Right hindlimb (tissue), 1 donor: ENCODE results near the gene FMNL1.

Source experiments
- DNase-seq: peaks from one replicate; pipeline ENCODE4 v3.0.0-alpha.2; 2018

Gene FMNL1

DNA sequence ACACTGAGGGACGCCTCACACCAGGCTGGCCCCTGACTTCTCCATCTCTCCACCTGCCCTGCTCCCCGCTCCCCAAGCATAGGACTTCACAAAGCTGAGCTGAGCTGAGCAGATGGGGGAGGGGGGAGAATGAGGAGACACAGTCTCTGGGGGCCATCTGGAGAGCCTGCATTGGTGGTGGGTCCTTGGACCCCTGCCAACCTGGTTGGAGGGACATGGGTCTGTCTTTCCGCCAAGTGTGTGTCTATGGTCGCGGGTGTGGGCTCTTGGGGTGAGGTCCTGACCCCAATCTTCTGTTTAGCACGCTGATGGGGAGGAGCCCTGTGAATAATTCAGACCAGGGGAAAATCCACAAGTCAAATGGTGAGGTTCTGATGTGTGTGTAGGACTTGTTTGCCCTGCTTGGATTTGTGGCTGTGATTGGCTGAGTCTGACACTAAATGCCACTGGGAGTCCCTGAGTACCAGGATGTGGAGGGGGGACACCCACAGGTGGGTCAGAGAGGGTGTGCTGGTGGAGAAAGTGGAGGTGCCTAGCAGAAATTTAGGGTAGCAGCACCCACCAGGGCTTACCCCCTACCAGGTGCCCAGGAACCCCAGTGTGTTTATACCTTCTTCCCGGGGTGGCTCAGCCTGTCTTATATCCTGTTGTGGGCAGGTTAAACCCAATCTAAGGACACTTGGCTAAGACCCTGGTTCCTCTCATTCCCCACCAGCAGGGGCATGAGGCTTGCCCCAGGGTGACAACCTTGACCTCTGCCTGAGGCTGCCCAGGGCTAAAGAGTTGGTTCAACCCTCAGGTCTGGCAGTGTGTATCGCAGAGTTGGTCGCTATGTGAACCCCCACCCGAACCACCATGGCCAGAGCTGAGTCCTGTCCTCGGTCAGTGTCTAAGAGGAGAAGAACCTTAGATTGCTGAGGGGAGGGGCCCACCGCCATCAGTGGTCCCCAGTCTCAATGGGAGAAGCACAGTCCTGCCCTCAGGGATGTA, 2.1 kb downstream of the FMNL1 start:
- DNase-seq, result no peak

DNA sequence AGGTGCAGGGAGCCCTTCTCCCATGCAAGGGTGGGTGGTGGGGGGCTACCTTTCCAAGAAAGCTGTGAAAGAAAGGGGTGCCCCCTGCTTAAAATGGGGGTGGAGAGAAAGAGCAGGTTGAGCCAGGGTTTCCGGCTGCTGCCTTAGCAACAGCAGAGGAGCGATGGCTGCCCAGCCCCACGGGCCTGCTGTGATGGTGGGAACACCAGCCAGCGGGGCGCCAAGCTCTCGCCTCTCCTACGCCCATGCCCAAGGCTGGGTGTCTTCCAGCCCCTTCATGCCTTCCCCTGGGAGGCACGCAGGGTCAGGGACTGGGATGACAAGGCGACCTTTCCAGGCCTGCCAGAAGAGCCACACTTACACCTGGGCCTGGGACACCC, 3.0 kb downstream of the FMNL1 start:
- no peak for DNase-seq

DNA sequence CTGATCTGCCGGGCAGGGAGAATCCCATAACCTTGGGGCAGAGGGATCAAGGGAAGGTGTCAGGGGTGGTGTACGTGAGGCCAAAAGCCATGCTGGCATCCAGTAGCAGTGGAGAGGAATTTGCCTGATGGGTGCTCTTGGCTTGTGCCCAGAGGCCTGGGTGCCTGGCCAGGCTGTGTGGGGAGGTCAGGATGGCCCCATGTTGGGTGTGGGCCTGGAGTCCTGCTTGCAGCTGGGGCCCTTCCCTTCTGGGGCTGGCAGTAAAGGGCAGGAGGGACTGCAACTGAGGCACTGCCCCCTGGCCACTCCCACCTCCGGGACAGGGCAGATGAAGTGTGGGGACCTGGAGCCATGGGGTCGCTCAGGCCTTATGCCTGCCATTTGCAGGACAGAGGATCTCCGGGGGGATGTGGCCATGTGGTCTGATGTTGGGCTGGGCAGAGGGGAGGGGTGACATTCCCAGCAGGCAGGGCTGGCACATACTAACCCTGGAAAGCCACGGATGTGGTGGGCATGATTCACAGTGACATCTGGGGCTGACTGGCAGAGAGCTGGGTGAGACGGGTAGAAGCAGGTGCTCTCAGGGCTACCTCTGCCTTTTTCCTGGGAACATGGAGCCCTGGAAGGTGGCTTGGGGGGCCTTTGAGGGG, 3.5 kb downstream of the FMNL1 start:
- DNase-seq, result no peak

DNA sequence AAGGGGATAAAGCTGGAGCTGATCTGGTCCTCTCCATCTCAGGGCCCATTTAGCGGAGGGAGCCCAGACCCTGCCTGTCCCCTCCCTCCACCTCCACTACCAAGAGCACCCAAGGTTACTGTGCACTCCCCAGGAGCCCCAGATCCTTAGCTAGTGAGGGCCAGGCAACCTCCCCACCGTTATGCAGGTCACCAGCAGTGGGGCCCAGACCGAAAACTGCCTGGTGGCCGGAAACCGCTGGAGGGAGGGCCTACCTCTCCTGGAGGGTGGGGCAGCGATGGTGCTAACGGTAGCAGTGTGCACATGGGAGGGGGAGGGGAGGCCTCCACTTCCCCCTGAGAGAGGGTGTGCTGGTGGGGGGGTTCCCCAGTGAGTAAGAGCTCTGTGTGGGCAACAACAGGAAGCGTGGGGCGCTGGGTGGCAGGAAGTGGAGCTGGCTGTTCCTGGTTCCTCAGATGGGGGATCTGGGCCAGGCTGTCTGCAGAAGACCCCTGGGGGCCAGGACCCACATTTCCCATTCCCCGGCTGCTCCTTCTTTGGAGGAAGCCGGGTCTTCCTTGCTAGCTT, 4.4 kb downstream of the FMNL1 start:
- no peak for DNase-seq

DNA sequence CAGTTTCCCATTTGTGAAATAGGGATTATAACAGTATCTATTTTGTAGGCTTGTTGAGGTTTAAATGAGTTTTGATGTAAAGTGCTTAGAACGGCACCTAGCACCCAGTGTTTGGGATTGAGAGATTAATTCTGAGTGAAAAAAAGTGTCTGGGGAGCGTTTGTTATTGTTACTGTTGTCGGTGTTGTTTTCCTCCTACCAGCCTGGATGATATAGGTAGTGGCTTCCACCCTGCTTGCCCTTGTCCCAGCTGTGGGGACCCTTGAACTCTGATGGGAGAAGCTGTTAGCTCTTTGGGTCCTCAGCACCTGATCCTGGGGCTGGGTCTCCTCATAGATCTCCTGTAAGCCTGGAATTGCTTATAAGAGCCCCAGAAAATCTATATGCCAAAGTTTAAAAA, 4.9 kb downstream of the FMNL1 start:
- no peak for DNase-seq

DNA sequence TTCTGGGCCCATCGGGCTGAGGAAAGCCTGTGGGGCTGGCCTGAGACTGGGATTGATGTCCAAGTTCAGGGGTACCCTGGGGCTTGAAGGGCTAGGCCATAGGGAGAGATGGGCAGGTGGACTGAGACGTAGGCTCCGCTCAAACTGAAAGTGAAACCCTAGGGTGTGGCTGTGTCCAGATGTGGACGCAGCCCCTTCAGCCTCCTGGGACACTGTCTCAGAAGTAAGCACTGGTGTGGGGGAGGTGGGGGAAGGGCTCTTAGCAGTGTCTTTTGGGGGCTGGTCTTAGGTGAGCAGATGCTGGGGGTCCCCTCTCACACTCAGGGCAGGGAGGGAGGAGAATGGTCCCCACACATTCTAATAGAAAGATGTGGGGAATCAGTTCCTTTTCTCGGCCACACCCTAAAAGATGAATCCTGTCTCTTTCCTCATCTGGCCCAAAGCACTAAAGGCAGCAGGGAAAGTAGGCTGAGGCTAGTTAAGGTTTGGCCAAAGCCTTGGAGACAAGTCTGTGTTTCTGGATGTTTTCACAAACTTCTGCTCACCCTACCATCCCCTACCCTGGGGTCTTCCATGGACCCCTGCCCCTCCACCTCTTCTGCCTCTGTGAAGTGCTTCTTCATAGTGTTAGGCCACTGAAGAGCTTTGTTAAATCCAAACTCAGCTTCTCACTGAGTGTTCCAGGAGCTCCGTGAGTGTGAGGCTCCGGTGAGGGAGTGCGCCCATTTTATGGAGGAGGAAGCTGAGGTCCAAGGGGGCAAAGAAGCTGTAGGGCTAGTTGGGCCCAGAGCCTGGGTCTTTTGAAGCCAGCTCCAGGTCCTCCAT, 5.6 kb downstream of the FMNL1 start:
- peak; percentile 16 for DNase-seq

DNA sequence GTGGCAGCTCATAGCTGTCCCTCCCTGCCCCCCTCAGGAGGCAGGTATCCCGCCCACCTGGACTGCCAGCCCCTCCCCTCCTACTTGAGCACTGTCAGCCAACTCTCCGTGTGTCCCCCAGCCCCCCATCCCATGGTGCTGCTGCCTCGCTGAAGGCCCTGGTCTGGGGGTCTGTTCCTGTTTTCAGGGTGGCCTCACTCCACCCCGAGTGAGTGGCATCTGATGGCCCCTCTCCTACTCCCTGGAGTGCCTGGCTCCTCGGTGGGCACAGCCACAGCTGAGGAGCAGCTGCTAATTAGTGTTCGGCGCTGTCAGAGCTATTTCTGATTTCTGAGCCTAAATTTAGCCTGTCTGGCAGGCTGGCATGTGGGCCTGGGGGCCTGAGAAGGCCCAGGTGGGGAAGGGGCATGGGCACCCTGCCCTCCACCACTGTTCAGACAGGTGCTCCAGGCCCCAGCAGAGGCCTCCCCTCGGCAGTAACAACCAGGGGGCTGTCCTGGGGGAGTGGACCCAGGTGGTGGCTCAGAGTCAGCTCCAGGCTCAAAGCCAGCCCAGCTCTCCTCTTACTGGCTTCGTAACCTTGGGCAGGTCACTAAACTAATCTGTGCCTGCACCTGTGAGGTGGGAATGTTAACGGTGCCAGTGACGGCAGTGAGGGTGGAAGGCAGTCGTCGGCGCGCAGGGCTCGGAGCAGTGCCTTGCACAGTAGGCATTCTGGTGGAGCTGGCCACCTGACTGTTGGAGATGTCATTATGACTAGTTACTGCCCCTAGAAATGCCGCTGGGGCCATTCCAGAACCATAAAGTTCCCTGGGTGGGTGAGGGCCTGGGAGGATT, 6.5 kb downstream of the FMNL1 start:
- DNase-seq, result no peak

DNA sequence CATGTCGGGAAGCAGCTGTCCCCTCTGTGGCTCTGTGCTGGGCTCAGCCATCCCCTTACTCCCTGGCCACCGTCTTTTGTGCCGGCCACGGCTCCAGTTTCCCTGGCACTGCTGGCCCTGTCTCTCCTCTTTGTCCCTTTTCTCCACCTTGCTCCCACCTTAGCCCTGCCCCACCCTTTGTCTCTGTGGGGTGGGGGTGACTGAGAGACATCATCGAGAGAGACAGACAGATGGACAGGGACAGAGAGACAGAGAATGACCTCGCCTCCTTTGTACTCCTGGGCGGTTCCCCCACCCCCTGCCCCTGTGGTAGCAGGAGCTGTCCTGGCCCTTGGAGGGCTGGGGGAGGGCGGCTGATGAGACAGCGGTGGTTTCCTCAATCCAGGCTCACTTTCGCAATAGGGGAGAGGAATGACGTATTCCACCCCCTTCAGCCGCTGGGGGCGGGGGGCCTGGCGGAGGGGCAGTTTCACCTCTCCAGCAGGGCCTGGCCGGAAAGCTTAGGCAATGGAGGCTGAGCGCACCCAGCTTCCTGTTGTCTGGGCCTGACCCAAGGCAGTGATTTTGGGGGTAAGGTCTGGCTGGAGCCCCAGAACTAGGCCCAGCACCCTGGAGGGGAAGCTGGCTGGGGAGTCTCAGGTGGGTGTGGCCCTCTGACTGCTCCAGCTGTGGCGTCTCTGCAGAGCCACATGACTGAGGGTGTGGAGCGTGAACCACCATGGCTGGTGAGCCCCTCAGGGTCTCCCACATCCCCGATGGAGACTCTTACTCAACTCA, 7.3 kb downstream of the FMNL1 start:
- peak; percentile 79 for DNase-seq

DNA sequence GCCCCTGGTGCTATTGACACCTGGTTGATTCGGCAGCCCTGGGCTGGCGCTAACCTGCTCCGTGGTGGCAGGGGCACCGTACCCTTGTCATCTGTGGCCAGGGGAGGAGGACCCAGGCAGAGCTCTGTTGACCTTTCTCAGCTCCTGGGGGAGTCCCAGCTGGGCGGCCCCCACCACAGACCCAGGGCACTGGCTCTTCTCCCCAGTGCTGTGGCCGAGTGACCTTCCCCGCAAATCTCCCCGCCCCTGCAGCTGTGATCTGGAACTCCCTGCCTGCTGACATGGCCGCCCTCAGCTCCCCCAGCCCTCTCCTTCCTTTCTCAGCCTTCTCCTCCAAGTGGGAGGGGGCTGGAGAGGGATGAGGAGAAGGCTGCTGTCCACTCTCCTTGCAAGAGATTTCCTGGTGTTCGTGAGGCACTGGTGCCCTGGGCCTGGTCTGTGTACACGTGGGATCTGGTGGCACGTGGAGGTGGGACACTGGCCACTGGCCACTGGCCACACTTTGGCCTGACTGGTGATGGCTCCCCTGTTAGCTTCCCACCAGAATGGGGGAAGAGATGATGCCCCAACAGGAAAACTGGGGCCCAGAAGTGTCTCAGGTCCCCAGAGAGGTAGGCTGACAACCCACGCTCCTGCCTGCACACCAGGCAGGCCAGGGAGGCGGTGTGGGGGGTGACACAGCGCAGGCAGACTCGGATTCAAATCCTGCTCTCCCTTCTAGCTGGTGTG, 8.2 kb downstream of the FMNL1 start:
- no peak for DNase-seq

DNA sequence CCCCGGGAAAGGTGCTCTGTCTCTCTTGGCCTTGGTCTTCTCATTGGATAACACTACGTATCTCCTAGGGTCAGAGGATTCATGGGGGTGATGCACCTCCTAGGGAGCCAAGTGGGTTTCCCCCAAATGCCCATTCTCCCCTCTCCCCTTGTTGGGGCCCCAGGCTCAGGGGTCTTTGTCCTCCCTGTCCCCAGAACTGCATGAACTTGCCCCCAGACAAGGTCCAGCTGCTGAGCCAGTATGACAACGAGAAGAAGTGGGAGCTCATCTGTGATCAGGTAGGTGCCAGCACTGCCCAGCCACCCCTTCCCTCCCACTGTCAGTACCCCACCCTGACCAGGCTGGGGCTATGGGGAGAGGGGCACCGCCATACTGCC, 8.7 kb downstream of the FMNL1 start:
- DNase-seq, result no peak

DNA sequence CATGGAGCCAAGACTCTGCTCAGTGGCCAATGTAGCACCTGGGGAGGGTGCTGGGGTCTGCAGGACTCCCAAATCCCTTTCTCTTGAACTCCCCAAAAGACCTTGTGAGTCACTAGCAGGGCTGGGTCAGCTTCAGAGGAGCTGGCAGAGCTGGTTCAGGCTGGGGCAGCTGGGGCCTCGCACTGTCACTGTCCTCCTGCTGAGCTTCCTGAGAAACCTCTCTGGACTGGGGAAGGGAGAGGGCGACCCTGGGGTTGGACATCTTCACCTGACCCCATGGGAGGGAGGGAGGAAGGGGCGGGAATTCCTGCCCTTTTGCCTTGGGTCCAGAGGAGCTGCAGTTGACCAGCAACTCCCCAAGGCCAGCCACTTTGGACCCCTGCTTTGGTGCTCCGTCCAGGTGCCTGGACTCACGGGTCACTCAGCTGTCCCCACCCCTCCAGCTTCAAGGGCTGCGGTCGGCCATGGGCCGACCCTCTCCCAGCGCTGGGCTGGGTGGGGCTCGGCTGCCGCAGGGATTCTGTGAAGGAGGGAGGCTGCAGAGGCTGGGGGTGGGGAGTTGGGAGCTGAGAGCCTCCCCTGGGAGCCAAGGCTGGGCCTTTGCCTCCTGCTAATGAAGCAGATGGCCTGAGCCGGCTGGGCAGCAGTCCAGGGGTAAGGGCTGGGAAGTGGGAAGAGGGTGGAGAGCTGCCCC, 9.2 kb downstream of the FMNL1 start:
- DNase-seq, result no peak

DNA sequence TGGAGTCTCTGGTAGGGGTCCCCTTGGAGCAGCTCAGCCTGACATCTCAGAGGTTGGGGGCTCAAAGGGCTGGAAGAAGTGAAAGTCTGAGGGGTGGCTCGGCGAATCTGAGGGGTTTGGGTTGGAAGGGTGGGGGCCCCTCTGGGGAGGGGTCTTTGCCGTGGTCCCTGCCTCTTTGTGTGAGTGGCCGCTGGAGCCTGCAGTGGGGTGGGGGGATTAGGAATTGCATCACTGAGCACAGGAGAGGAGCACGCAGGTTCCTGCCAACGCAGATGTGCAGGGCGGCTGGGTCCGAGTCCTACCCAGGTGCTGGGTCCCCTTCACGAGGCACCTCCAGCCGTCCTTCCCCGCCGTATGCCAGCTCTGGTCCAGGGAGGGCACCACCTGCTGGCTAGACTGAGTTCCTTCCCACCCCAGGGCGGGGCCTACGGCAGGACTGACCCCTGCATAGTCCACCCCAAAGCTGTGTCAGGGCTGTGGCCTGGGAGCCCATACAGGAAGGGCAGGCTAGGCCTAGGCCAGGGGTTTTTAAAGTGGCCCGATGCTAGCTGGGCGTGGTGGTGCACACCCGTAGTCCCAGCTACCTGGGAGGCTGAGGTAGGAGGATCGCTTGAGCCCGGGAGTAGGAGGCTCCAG, 9.9 kb downstream of the FMNL1 start:
- no peak for DNase-seq

DNA sequence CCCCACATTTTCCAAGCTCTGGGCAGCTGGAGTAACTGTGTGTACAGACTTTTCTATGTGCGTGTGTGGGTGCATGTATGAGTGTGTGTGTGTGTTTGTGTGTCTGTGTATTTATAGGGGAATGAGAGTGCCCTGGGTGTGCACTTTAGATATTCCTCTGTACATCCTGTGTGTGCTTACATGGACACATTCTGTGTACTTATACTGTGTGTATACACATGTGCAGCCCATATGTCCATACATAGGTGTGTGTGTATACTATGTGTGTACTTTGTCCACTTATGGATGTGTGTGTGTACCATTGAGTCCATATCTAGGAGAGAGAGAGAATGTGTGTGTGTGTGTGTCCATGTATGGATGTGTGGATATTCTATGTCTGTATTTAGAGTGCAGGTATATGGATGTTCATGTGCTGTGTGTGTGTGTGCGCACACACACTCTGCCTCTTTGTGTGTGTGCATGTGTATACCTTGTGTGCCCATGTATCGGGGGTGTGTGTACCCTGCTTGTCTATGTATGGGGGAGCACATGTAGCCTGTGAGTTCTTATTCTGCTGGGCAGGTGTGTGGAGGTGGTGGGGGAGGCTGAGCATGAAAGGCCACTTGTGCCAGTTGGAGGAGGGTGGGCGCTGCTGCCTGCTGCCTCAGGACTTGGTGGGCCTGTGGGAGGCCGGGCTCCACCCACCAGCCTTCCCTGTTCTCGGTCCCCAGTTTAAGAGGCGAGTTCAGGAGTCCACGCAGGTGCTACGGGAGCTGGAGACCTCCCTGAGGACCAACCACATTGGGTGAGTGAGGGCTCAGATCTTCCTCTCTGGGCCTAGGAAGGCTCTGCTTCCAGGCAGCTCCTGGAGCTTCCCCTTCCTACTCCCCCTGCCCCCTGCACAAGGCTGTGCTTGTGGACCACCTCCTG, 11.1 kb downstream of the FMNL1 start:
- DNase-seq, result no peak

DNA sequence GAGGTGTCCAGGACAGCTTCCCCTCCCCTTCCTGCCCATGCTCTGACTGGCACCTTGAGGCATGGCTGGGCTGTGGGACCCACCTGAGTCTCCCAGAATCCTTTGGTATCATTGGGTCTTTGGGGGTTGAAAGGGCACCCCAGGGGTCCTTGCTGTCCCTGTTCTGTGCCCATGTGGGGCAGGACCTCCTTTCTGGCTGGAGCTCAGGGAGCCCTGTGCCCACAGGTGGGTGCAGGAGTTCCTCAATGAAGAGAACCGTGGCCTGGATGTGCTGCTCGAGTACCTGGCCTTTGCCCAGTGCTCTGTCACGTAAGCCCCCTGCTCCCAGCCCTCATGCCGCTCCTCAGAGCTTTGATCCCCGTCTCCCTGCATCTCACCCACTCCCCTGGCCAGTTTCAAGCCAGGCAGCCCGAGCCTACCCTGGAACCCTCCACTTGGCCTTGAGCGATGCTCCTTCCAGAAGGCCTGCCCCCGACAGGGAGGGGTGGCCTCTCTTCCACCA, 11.8 kb downstream of the FMNL1 start:
- no peak for DNase-seq

DNA sequence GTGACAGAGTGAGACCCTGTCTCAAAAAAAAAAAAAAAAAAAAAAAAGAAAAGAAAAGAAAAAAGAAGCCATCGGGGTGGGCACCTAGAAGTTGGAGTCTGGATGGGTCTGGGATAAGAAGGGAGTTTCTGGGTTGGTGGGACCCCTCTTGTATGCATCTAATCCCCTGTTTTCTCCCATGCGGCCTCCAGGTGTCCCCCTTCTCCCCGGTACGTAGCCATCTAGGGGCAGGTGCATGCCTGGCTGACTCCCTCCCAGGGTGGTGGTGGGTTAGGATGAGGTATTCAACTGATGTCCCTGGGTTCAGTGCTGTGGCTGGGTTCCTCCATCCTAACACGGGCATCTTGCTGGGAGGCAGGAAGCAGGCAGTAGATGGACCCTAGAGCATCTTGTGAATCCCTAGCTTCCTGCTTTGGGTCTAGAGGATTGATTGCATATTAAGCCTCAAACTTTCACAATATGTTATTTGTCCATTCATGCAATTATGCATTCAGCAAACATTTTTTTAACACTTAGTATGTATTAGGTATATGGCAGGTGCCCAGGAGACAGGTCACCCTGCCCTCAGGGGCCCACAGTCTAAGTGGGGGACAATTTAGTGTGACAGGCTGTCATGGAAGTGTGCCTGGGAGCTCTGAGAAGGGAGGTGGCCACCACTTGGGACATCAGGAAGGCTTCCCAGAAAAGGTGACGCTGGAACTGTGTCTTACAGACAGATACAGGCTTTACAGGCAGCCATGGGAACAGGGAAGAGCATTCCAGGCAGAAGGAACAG, 13.1 kb downstream of the FMNL1 start:
- no peak for DNase-seq

DNA sequence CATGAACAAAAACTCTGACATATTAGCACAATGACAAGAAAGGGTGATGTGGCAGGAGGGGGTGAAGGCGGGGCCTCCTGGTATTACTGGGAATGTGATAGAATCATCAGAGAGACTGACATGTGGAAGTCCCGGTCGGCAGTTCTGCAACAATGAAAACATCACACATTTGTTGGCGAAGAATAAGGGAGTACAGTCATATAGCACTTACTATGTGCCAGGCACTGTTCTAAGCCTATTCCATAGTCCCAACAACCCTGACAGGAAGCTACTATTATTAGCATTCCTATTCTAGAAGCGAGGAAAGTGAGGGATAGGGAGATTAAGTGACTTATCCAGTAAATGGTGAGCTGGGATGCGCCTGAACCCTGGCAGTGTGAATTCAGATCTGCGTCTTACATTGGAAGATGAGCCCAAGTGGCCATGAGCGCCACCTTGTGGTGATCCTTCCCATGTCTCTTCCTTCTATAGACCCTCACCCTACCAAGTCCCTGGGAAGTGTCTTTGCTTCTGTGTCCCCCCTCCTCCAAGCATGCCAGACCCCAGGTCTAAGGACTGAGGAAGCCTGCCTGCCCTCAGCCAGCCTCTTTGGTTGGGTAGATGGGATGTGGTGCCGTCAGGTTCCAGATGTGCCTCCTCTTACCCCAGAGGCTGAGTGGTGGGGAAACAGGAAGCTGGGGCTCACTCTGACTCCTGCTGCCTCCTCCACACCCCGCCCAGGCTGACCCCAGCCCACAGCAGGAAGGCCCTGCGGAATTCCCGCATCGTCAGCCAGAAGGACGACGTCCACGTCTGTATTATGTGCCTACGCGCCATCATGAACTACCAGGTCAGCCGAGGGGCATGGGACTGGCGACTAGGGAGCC, 14.0 kb downstream of the FMNL1 start:
- DNase-seq, result peak; percentile 61
